IPS-20b (cell line): ENCODE measurements around the gene KRTAP5-10.
"Not testable (repeated sequence)": the region's sequence is repeated elsewhere in the genome, so short reads cannot be mapped to it uniquely, and the experiment has no call there.

Source experiments
- H3K27ac ChIP-seq: one replicate; pipeline ENCODE4 v1.5.1; 2013; ENCODE audit warnings: low read length
- H3K27me3 ChIP-seq: 2 replicates; pipeline ENCODE4 v1.6.1; 2013; ENCODE audit warnings: mild to moderate bottlenecking, low read length, inconsistent platforms; ENCODE audit not compliant: insufficient read depth
- H3K36me3 ChIP-seq: 2 replicates; pipeline ENCODE4 v1.6.1; 2013; ENCODE audit warnings: low read depth, mild to moderate bottlenecking, inconsistent platforms, low read length, moderate library complexity; ENCODE audit not compliant: insufficient read depth
- H3K4me1 ChIP-seq: 2 replicates; pipeline ENCODE4 v1.6.1; 2013; ENCODE audit warnings: mild to moderate bottlenecking, control low read depth, inconsistent platforms, low read length, moderate library complexity; ENCODE audit not compliant: insufficient read depth
- H3K4me3 ChIP-seq: 2 replicates; pipeline ENCODE4 v1.5.1; 2013; ENCODE audit warnings: mild to moderate bottlenecking, low read length, inconsistent platforms
- H3K9ac ChIP-seq: 2 replicates; pipeline ENCODE4 v1.6.1; 2013; ENCODE audit warnings: low read depth, mild to moderate bottlenecking, inconsistent platforms, low read length, moderate library complexity
- H3K9me3 ChIP-seq: 2 replicates; pipeline ENCODE4 v1.6.1; 2013; ENCODE audit warnings: mild to moderate bottlenecking, low read depth, low read length, inconsistent platforms; ENCODE audit not compliant: insufficient read depth

Gene KRTAP5-10

DNA sequence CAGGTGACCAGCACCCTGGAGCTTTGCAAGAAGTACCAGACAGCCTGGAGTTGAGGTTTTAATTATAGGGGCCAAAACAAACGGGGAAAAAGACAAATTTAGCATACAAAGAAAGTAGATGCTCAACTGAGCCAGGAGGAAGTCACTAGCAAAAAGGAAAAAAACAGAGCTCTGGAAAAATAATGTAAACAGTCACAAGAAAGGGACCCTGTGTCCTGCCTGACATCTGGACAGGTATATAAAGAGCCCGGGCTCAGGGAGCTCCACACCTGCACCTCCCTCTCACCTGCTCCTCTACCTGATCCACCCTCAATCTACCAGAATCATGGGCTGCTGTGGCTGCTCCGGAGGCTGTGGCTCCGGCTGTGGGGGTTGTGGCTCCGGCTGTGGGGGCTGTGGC is at the start of gene KRTAP5-10:
KRTAP5-10 (plus strand) TSS at position 301 of the 400 bp plus-strand sequence; CDS start at position 326, 25 bp downstream.
- Histone ChIP-seq H3K27ac (no peak within 1 kb of the TSS), H3K36me3 (no peaks in the 10 kb centered on the region), H3K9me3 (no peaks in the 10 kb centered on the region), H3K9ac (no peak within 1 kb of the TSS), H3K27me3 (peaks cover 6% of the 10 kb centered on the region; the same call in 1 of the 2 replicates), H3K4me3 (no peak within 1 kb of the TSS), H3K4me1 (peaks cover 3% of the 10 kb centered on the region; the same call in 1 of the 2 replicates)

GRCh38 chr11:71518506-71519471 is 46.6 kb upstream of the KRTAP5-10 start:
- no peaks in the 10 kb centered on the region for H3K9me3 ChIP-seq
- no peak overlapping the region for H3K27ac ChIP-seq
- H3K9ac ChIP-seq, result no peak overlapping the region
- H3K27me3 ChIP-seq, result no peaks in the 10 kb centered on the region
- no peak overlapping the region for H3K4me3 ChIP-seq
- H3K36me3 ChIP-seq, result no peaks in the 10 kb centered on the region
- H3K4me1 ChIP-seq, result no peaks in the 10 kb centered on the region

GRCh38 chr11:71519546-71519945 is 45.8 kb upstream of the KRTAP5-10 start:
- no peak overlapping the region for H3K4me3 ChIP-seq
- H3K36me3 ChIP-seq, result no peaks in the 10 kb centered on the region
- H3K9me3 ChIP-seq, result no peaks in the 10 kb centered on the region
- no peak overlapping the region for H3K27ac ChIP-seq
- H3K4me1 ChIP-seq, result no peaks in the 10 kb centered on the region
- no peaks in the 10 kb centered on the region for H3K27me3 ChIP-seq
- no peak overlapping the region for H3K9ac ChIP-seq

DNA sequence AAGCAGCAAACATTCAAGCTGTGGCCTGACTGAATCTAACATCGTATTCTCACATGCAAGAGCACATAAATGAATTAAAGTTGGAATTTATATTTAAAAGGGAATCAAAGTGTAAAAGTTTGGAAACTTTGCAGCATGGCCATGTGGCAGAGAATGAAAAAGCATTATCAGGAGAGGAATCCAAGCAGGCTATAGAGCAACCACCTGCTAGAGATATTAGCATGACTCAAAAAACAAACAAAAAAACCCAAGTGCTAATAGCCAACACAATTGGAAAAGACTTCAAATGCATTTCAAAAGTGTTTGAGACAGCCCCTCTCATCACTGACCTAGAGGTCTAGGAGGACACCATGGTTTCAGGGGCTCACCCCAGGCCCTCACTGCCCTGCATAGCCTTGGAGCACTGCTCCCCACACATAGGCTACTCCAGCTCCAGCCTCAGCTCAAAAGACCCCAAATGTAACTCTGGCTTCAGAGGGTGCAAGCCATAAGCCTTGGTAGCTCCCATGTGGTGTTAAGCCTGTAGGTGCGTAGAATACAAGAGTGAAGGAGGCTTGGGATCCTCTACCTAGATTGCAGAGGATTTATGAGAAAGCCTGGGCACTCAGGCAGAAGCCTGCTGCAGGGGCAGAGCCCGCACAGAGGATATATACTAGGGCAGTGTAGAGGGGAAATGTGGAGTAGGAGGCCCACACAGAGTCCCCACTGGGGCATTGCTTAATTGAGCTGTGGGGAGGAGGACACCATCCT is 40.0 kb upstream of the KRTAP5-10 start:
- Histone ChIP-seq H3K27ac (no peak overlapping the region), H3K4me1 (no peaks in the 10 kb centered on the region), H3K4me3 (no peak overlapping the region), H3K36me3 (no peaks in the 10 kb centered on the region), H3K27me3 (no peaks in the 10 kb centered on the region), H3K9me3 (no peaks in the 10 kb centered on the region), H3K9ac (no peak overlapping the region)

DNA sequence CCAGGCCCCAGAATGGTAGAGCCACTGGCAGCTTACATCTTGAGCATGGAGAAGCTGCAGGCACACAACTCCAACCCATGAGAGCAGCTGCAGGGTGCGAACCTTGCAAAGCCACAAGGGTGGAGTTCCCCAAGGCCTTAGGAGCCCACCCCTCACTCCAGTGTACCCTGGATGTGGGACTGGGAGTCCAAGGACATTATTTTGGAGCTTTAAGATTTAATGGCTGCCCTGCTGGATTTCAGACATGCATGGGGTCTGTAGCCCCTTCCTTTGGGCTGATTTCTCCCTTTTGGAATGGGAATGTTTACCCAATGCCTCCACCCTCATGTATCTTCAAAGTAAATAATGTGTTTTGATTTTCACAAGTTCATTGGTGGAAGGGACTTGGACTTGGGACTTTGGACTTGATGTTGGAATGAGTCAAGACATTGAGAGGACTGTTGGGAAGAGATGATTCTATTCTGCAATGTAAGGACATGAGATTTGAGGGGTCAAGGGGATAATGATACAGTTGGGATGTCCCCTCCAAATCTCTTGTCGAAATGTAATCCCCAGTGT is 39.3 kb upstream of the KRTAP5-10 start:
- no peak overlapping the region for H3K27ac ChIP-seq
- no peaks in the 10 kb centered on the region for H3K36me3 ChIP-seq
- no peaks in the 10 kb centered on the region for H3K4me1 ChIP-seq
- no peaks in the 10 kb centered on the region for H3K27me3 ChIP-seq
- H3K9me3 ChIP-seq, result no peaks in the 10 kb centered on the region
- H3K9ac ChIP-seq, result no peak overlapping the region
- no peak overlapping the region for H3K4me3 ChIP-seq

DNA sequence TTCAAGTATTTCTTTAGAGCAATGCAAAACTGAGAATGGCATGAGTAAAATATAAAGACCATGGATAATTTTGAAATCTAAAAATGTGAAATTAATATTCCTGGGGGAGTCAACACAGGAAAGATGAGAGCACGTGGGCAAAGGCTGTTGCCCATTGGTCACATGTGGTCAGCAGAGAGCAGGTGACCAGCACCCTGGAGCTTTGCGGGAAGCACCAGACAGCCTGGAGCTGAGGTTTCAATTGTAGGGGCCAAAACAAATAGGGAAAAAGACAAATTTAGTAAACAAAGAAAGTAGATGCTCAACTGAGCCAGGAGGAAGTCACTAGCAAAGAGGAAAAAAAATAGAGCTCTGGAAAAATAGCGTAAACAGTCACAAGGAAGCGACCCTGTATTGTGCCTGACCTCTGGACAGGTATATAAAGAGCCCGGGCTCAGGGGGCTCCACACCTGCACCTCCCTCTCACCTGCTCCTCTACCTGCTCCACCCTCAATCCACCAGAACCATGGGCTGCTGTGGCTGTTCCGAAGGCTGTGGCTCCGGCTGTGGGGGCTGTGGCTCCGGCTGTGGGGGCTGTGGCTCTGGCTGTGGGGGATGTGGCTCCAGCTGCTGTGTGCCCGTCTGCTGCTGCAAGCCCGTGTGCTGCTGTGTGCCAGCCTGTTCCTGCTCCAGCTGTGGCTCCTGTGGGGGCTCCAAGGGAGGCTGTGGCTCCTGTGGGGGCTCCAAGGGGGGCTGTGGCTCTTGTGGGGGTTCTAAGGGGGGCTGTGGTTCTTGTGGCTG is 38.4 kb upstream of the KRTAP5-10 start, which contains the start of gene KRTAP5-7:
KRTAP5-7 (plus strand) TSS at position 472 of the 780 bp plus-strand sequence; CDS start at position 506, 34 bp downstream.
- not testable (repeated sequence) for H3K36me3 ChIP-seq, H3K27ac ChIP-seq

DNA sequence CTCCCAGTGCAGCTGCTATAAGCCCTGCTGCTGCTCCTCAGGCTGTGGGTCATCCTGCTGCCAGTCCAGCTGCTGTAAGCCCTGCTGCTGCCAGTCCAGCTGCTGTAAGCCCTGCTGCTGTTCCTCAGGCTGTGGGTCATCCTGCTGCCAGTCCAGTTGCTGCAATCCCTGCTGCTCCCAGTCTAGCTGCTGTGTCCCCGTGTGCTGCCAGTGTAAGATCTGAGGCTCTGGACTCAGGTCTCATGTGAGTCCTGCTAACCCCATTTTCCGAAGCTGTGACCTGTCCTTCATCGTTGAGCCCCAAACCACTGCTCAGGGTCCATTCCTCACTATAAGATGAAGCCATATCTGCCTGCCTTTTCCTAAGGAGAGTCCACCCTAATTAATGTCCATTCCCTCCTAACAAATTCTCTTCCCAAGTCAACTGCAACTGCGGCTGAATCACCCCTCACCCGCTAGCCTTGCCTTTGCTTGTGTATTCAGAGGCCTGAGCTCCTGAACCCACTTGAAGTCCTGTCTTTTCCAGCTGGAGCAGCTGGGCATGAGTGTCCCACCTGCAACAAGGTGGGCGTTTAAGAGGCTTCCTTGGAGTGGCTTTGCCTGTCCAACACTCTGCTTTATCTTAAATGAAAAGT is 37.7 kb upstream of the KRTAP5-10 start:
- no peaks in the 10 kb centered on the region for H3K27me3 ChIP-seq
- no peaks in the 10 kb centered on the region for H3K4me1 ChIP-seq
- H3K36me3 ChIP-seq, result no peaks in the 10 kb centered on the region
- H3K9me3 ChIP-seq, result no peaks in the 10 kb centered on the region
- no peak overlapping the region for H3K9ac ChIP-seq
- no peak overlapping the region for H3K4me3 ChIP-seq
- H3K27ac ChIP-seq, result no peak overlapping the region

More for the DNA sequence above, 38.4 kb upstream of the KRTAP5-10 start, which contains the start of gene KRTAP5-7:
- not testable (repeated sequence) for H3K9ac ChIP-seq, H3K4me3 ChIP-seq, H3K4me1 ChIP-seq, H3K9me3 ChIP-seq, H3K27me3 ChIP-seq

GRCh38 chr11:71530602-71531001 is 34.8 kb upstream of the KRTAP5-10 start:
- no peak overlapping the region for H3K4me3 ChIP-seq
- H3K4me1 ChIP-seq, result no peaks in the 10 kb centered on the region
- no peak overlapping the region for H3K9ac ChIP-seq

DNA sequence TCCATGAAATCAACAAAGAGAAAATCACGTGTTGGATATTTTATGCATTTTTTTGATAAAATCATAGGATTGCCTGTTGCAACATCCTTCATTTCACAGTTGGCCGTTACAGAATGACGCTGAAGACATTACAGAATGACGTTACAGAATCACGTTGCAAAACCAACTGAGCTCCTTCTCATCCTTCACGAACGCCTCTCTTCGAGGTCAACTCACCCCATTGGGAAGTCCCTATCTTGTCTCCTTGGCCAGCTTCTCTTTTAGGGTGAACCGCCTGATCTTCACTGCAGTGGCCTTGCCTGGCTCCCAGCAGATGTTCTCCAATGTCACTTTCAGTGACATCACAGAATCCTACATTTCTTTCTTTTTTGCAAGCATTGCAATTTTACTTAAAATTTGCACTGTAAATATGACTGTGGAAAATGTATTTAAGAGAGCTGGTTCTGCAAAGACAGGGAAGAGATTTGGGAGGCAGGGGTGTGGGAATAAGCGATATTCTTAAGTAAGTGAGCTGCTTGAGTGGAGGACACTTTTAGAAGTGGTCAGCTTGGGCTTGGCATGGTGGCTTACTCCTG is 33.2 kb upstream of the KRTAP5-10 start:
- H3K9ac ChIP-seq, result no peak overlapping the region
- no peaks in the 10 kb centered on the region for H3K9me3 ChIP-seq
- H3K27me3 ChIP-seq, result no peaks in the 10 kb centered on the region
- no peaks in the 10 kb centered on the region for H3K4me1 ChIP-seq
- no peaks in the 10 kb centered on the region for H3K36me3 ChIP-seq
- no peak overlapping the region for H3K4me3 ChIP-seq
- no peak overlapping the region for H3K27ac ChIP-seq

More at GRCh38 chr11:71530602-71531001, 34.8 kb upstream of the KRTAP5-10 start:
- H3K27ac ChIP-seq, result no peak overlapping the region
- H3K36me3 ChIP-seq, result no peaks in the 10 kb centered on the region
- no peaks in the 10 kb centered on the region for H3K9me3 ChIP-seq
- H3K27me3 ChIP-seq, result no peaks in the 10 kb centered on the region

DNA sequence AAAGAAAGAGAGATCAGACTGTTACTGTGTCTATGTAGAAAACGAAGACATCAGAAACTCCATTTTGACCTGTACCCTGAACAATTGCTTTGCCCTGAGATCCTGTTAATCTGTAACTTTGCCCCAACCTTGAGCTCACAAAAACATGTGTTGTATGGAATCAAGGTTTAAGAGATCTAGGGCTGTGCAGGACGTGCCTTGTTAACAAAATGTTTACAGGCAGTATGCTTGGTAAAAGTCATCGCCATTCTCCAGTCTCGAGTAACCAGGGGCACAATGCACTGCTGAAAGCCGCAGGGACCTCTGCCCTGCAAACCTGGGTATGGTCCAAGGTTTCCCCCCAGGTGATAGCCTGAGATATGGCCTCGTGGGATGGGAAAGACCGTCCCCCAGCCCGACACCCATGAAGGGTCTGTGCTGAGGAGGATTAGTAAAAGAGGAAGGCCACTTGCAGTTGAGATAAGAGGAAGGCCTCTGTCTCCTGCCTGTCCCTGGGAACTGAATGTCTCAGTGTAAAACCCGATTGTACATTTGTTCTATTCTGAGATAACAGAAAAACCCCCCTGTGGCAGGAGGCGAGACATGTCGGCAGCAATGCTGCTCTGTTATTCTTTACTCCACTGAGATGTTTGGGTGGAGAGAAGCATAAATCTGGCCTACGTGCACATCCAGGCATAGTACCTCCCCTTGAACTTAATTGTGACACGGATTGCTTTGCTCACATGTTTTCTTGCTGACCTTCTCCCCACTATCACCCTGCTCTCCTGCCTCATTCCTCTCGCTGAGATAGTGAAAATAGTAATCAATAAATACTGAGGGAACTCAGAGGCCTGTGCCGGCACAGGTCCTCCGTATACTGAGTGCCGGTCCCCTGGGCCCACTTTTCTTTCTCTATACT is 30.4 kb upstream of the KRTAP5-10 start:
- H3K27me3 ChIP-seq, H3K27ac ChIP-seq, H3K9me3 ChIP-seq, H3K4me1 ChIP-seq, H3K9ac ChIP-seq, H3K4me3 ChIP-seq, H3K36me3 ChIP-seq: not testable (repeated sequence)
